GM21528 (cell line): ENCODE measurements around the gene AGAP1.

ENCODE experiments used
- ATAC-seq: cut with Tn5 transposase; IDR thresholded peaks from one replicate; pipeline ENCODE4 v1.9.1; 2021; ENCODE audit warnings: mild to moderate bottlenecking, moderate library complexity; ENCODE audit not compliant: unreplicated experiment, low FRiP score

AGAP1 gene

DNA sequence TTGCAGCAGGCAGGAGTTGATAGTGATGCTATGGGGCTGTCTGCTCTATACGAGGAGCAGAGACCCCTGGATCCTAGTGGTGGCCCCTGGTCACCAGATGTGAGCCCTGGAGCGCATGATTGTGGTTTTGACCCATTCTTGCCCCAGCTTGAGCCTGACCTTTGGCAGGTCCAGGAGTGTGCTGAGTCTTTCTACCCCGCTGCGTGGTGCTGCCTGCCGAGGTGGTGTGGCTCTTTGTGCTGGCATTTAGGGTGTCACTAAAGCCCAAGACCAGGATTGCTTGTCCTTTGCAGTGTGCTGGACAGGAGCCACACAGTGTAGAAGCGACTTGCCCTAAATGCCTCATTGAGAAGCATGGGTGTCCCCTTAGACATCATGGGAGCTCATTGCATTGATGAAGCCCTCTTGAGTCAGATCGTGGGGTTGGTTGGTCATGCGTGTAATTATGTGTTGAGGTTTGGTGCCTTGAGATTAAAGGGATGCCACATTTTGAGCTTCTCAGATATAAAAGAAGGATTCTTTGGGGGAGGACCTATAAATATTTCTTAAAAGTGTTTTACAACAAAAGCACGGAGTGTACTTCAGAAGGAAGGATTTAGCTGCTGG is 88.3 kb downstream of the AGAP1 start:
- no peak for ATAC-seq

GRCh38 chr2:235582729-235583128 is 88.9 kb downstream of the AGAP1 start:
- no peak for ATAC-seq

DNA sequence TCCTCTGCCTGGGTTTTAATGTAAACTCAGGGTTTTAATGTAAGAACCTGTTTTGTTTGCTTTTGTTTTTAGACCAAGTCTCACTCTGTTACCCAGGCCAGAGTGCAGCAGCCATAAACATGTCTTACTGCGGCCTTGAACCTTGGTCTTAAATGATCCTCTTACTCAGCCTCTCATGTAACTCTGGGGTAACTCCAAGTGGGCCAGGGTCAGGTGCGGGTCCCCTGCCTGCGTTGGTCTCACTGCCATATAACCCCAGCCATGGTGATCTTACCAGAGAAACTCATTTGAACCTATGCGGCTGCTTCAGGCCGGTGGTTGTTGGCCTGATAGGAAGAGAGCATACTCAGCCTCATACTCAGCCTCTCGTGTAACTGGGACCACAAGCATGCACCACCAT is 89.3 kb downstream of the AGAP1 start:
- no peak for ATAC-seq

GRCh38 chr2:235583925-235584637 is 90.2 kb downstream of the AGAP1 start:
- ATAC-seq = no peak

DNA sequence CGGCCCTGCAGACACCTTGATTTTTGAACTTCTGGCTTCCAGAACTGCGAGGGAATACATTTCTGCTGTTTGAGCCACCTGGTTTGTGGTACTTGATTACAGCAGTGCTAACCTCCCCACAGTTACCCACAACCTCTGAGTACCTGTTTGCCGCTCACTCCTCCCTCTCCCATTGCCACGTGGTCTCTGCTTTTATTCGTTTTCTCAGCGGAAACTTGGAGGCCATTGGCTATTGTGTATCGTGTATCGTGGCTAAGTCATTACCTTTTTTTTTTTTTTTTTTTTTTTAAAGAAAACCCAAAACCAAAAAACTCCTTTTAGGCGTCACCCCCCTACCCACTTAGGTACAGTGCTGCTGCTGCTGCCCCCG is 90.8 kb downstream of the AGAP1 start:
- ATAC-seq = no peak

DNA sequence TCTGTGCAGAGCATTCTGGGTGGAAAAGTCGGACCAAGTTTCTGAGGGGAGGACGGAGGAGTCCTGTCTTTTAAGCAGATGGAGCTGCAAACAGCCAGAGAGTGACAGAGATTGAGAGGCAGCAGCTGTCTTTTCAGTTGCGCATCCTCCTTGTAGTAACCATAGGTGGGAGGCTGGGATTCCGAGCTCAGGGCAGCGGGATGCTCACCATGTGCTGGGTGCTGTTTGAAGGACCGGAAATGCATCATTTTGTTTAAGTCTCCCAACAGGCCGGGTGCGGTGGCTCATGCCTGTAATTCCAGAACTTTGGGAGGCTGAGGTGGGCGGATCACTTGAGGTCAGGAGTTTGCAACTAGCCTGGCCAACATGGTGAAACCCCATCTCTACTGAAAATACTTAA is 93.4 kb downstream of the AGAP1 start:
- no peak for ATAC-seq

DNA sequence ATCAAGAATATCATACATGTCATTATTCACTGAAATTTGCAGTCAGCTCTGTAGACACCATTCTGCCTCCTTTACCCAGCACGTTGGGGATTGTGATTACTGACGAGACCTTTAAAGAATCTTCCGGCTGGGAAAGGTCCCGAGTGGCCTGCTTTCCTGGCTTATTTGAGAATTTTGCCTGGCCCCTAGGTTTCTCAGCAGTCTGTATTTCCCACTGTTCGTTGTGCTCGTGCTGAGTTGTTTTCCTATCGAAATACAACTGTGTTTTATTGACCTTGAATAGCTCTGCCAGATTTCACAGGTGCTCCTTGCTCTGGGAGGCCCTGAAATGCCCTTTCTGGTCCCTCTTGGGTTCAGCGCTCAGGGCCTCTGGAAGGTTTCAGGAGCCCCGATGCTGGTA is 94.9 kb downstream of the AGAP1 start:
- no peak for ATAC-seq

- ATAC-seq = no peak
These were observed 97.4 kb downstream of the AGAP1 start for GRCh38 chr2:235591231-235591730.

DNA sequence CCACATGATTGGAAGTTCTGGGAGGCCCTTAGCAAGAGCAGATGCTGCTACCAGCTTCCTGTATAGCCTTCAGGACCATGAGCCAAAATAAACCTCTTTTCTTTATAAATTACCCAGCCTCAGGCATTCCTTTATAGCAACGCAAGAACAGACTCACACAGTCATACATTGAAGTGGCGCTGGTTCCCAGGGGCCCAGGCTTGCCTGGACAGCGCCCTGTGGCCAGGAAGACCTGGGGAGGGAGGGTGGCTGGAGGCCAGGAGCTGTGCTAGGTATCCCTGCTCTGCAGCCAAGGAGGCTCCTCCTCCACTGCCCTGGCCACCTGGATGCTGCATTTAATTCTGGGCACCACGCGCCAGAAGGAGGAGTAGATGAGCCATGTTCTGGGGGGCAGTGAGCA is 98.1 kb downstream of the AGAP1 start:
- no peak for ATAC-seq

GRCh38 chr2:235592430-235592829 is 98.6 kb downstream of the AGAP1 start:
- no peak for ATAC-seq

DNA sequence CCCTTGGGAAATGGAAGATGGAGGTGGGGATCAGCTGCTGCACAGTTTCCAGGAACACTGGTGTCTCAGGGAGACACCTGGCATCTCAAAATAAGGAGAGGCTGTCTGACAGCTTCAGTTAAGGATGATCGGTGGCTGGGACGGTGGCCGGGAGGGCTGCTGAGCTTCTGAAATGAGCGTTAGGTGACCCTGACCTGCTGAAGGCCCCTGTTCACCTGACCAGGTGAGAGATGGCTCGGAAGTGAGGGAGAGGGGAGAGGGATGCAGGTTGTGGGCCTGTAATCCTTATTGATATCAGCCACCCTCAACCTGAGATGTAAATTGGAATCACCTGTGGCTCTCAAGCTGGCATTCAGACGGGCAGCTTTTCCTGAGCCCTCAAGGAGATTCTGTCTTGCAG is 99.0 kb downstream of the AGAP1 start:
- ATAC-seq = no peak

- ATAC-seq = no peak
These were observed 100.2 kb downstream of the AGAP1 start for GRCh38 chr2:235594041-235594440.

DNA sequence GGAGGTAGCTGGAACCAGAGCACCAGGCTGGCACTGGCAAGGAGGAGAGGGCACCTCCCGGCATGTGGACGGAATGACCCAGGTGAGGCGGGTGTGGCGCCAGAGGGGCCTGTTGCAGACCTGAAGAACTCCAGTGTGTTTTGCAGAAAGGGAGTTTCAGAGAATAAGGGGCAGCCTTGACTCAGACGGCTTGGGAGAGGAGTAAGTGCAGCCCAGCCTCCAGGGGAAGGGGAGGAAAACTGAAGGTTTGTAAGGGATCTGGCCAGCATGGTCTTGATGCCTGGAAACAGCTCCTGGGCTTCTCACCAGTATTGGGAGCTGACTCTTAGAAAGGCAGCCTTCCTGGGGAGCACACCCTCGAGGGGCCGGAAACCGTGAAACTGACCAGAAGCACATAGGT is 101.1 kb downstream of the AGAP1 start:
- ATAC-seq = no peak

GRCh38 chr2:235595422-235596010 is 101.7 kb downstream of the AGAP1 start:
- no peak for ATAC-seq

DNA sequence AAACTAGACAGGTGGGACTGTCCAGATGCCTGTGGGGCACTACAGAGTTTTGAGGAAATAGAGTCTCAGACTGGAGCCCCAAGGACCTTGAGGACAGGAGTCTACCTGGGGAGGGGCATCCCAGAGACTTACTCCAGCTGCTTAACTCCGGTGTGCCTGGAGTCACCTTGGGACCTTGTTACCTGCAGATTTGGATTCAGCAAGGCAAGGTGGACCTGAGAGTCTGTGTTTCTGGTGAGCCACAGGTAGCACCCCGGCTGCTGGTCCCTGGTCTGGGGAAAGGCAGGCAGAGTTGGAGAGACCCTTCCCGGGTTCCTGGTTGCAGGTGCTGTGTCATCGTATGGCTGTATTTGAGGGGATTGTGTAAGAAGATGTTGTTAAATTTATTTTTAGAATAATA is 102.4 kb downstream of the AGAP1 start:
- no peak for ATAC-seq

DNA sequence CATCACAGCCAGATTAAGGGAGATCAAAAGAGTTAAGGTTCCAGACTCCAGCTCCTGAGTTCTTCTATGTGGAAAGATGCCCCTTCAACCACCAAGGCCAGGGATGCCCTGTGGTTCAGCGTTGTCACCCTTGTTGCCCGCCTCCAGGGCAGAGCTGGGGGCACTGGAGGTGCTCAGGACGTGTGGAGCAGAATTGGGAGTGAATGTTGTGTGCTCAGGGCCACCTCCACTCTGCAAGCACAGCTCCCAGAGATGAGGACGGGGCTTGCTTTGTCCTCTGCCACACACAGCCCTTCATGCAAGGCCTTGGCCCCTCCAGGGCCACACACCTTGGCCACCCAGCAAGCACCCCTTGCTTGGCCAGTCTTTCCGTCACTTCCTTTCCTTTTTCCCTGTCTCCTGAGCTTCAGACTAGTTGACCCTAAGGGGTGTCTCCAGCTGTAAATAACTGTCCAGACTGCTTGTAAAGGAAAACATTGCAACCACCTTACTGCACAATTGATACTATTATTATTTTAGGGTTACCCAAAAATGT is 103.3 kb downstream of the AGAP1 start:
- no peak for ATAC-seq

DNA sequence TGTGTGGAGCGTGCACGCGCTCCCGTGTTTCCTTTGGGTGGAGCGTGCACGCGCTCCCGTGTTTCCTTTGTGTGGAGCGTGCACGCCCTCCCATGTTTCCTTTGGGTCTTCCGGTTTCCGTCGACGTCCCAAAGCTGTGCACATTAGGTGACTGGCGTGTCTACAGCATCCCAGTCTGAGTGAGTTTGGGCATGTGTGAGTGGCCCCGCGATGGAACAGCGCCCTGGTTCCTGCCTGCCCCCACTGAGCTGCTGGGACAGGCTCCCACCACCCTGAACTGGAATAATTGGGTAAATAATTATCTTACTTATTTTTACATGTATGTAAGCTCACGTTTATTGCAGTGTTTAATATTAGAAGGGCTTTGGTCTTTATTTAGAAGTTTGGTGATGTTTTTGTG is 104.2 kb downstream of the AGAP1 start:
- no peak for ATAC-seq

- ATAC-seq = no peak
These were observed 105.0 kb downstream of the AGAP1 start for GRCh38 chr2:235598532-235599531.

DNA sequence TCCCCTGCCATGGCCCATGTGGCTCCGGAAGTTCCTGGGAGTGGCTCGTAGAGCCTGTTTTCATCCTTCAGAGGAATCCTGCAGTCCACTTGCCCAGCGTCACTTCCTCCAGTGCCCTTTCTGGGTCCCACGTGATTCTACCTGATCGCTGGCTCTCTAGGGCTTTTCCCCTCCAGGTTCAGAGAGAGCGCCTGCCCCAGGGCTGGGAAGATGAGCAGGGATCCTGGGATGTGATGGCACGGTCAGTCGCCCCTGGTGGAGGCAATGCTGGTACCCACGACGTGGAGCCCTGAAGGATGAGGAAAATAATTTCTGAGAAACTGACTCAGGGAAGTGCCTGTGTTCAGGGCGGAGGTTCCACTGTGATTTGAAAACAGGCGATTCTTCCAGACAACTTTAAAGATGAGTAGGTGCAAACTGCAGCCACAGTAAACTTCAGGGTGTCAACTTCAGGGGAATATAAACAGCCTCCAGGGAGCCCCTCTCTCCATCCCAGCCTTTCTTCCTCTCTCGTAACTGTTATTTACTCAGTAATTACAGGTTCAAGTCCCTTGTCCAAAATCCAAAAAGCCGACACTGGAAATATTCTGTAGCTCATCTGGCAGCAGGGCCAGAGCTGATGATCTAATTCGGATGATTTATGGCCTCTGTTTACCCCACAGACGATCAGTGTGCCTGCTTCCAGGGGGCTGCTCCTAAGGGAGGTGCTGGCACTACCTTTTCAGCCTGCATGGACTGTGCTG is 105.9 kb downstream of the AGAP1 start:
- ATAC-seq = no peak

GRCh38 chr2:235600406-235600805 is 106.6 kb downstream of the AGAP1 start:
- ATAC-seq = no peak
